Uterus (tissue), 2 donors: ENCODE results near the gene ZDHHC18.

Source experiments
- POLR2A ChIP-seq, 2 donors: fragments of 450-650 bp; IDR thresholded peaks; one replicate each; pipeline ENCODE4 v1.6.1; 2016; ENCODE audit warnings: antibody characterized with exemption in 2 of 2, mild to moderate bottlenecking in 1 of 2, moderate library complexity in 1 of 2
- TF ChIP-seq, protein P1 (sequence below), 4 experiments: fragments of 200-600 bp in 2 of 4; fragments of 450-650 bp in 2 of 4; sonication (generic) in 2 of 4; IDR thresholded peaks; one replicate each; pipeline ENCODE4 v1.5.1; 2016 to 2019; ENCODE audit warnings: antibody characterized with exemption in 4 of 4, mild to moderate bottlenecking in 2 of 4, moderate library complexity in 1 of 4

DNA sequence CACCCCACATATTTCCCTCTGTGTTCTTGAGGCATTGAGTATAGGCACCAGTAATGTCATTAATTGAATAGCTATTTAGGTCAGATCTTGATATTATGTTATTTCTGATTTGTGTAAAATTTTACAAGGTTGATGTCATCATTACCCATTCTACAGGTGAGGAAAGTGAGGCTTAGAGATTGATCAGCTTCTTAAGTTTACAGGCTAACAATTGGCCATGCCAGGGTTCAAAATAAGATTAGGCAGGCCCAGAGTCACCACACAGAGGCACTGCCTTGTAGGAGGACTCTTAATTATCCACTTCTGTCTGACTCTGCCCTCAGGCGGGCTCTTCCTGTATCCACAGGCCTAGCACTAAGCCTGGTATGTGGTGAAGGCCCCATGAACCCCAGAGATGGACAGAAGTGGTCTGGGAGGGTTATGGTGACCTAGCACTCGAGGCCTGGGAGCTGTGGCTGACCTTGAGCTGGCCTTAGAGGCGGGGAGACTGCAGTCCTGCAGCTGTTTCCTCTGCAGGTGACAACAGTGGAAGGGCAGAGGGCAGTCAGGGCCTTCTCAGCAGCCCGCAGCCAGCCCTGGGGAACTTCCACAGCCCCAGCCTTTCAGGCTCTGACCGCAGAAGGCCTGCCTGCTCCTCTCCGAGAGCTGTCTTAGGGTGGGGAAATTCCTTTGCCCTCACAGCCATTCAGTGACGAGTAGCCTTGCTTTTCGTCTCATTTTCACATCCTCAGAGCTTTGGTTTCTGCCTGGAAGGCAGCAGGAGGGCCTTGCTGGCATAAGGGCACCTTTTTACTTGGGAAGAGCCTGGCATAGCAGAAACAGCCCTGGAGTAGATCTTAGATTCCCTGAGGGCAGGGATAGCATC is 12.2 kb downstream of the ZDHHC18 start:
- TF ChIP-seq, protein P1, sequence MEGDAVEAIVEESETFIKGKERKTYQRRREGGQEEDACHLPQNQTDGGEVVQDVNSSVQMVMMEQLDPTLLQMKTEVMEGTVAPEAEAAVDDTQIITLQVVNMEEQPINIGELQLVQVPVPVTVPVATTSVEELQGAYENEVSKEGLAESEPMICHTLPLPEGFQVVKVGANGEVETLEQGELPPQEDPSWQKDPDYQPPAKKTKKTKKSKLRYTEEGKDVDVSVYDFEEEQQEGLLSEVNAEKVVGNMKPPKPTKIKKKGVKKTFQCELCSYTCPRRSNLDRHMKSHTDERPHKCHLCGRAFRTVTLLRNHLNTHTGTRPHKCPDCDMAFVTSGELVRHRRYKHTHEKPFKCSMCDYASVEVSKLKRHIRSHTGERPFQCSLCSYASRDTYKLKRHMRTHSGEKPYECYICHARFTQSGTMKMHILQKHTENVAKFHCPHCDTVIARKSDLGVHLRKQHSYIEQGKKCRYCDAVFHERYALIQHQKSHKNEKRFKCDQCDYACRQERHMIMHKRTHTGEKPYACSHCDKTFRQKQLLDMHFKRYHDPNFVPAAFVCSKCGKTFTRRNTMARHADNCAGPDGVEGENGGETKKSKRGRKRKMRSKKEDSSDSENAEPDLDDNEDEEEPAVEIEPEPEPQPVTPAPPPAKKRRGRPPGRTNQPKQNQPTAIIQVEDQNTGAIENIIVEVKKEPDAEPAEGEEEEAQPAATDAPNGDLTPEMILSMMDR (IDR thresholded peaks at IDR 0.05): no peak
- TF ChIP-seq POLR2A (IDR thresholded peaks at IDR 0.05): no peak
